VCaP (cell line): ENCODE data around the gene TP63.

ENCODE experiments used
- H3K27ac ChIP-seq: fragments of 450-650 bp; 2 replicates; pipeline ENCODE4 v1.5.1; 2017
- CTCF ChIP-seq: fragments of 450-650 bp; conservative IDR thresholded peaks from 2 replicates; pipeline ENCODE4 v1.5.1; 2017; ENCODE audit warnings: mild to moderate bottlenecking, moderate library complexity

The TP63 gene

GRCh38 chr3:189637750-189638149, 6.6 kb downstream of the TP63 start:
- H3K27ac ChIP-seq = no peak overlapping the region
- no peak for TF ChIP-seq CTCF

- no peak for TF ChIP-seq CTCF
- no peak overlapping the region for H3K27ac ChIP-seq
These were observed 7.3 kb downstream of the TP63 start for GRCh38 chr3:189638276-189639031.

- no peak overlapping the region; the same call in 1 of the 2 replicates for H3K27ac ChIP-seq
- no peak for TF ChIP-seq CTCF
These were observed 10.6 kb downstream of the TP63 start for GRCh38 chr3:189641776-189642175.

- no peak for TF ChIP-seq CTCF
- H3K27ac ChIP-seq = no peak overlapping the region
These were observed 15.8 kb downstream of the TP63 start for GRCh38 chr3:189646853-189647542.

- no peak overlapping the region for H3K27ac ChIP-seq
- TF ChIP-seq CTCF = no peak; the same call in 1 of the 2 replicates
These were observed 20.9 kb downstream of the TP63 start for GRCh38 chr3:189652042-189652441.

- no peak overlapping the region for H3K27ac ChIP-seq
- TF ChIP-seq CTCF = no peak
These were observed 24.4 kb downstream of the TP63 start for GRCh38 chr3:189655617-189656016.

GRCh38 chr3:189659571-189659970, 28.4 kb downstream of the TP63 start:
- H3K27ac ChIP-seq = no peak overlapping the region
- TF ChIP-seq CTCF = no peak
